Adrenal gland (tissue), 12 donors: ENCODE results near the gene ZNF579. TPM values are rescaled to one million over a fixed set of nuclear protein-coding genes. Genes with fewer than 3 reads are reported as not detected.

Experiments used
- DNase-seq, 7 donors: peaks; one replicate each; pipeline ENCODE4 v3.0.0-alpha.2; 2019 to 2020
- H3K27ac ChIP-seq, 5 donors: fragments of 200-600 bp; sonication (generic) in 4 of 5; 1 replicate in 3 of 5; 2 replicates in 2 of 5; pipeline versions ENCODE4 v1.5.1 to v1.8.0; 2016 to 2020; ENCODE audit warnings: mild to moderate bottlenecking in 1 of 5
- H3K27me3 ChIP-seq: fragments of 200-600 bp; 2 replicates; pipeline ENCODE4 v1.8.0; 2021
- H3K36me3 ChIP-seq, 2 donors: fragments of 200-600 bp; replicated peaks in 1 of 2; 1 replicate in 1 of 2; 2 replicates in 1 of 2; pipeline versions ENCODE4 v1.5.1 to v1.8.0; 2018 to 2022
- H3K4me1 ChIP-seq, 2 donors: fragments of 200-600 bp; replicated peaks in 1 of 2; 1 replicate in 1 of 2; 2 replicates in 1 of 2; pipeline versions ENCODE4 v1.5.1 to v1.8.0; 2018 to 2021
- H3K4me3 ChIP-seq, 4 donors: fragments of 200-600 bp; sonication (generic) in 3 of 4; one replicate each; pipeline ENCODE4 v1.5.1; 2016 to 2018
- H3K9me3 ChIP-seq, 3 donors: fragments of 200-600 bp; sonication (generic) in 1 of 3; replicated peaks in 1 of 3; 1 replicate in 2 of 3; 2 replicates in 1 of 3; pipeline versions ENCODE4 v1.5.1 to v1.8.0; 2016 to 2021
- POLR2A ChIP-seq, 2 donors: fragments of 450-650 bp; IDR thresholded peaks; one replicate each; pipeline ENCODE4 v1.6.1; 2017; ENCODE audit warnings: antibody characterized with exemption in 2 of 2, mild to moderate bottlenecking in 2 of 2, moderate library complexity in 1 of 2
- WGBS, 4 donors: extraction: QIAGEN DNeasy Blood & Tissue Kit in 2 of 4; methylation state at CpG; one replicate each; pipeline versions ENCODE4 v1.1.5 to v1.1.7; 2013 to 2017; 5-methylcytosine and 5-hydroxymethylcytosine counted together
- intact Hi-C, 2 donors: fragments of 100-400 bp; cut with DNase I; formaldehyde crosslinking; loops; one replicate each; pipeline versions ENCODE4 v1.14.1 to v1.15.0; 2022 to 2023
- polyA plus RNA-seq, 3 donors: library from polyadenylated mRNA; stranded (reverse); fragments of 200-250 nt in 2 of 3; fragments of 350-450 nt in 1 of 3; fragmentation: Illumina TruSeq in 1 of 3; extraction: RNeasy Lipid Tissue Mini Kit (QIAGEN cat#74804) in 1 of 3; gene quantifications; one replicate each; pipeline ENCODE4 v1.2.3, GENCODE V29; 2013 to 2014
- total RNA-seq, 9 donors: library from RNA; depleted of rRNA in 4 of 9; stranded (reverse); fragments of >200 nt in 4 of 9; fragments of 120-200 nt in 1 of 9; fragmentation: NEBNext Ultra II Directional in 1 of 9; extraction: Animal tissue kit (Norgen Biotek cat#: 25700) in 1 of 9; gene quantifications; one replicate each; pipeline versions ENCODE4 v1.1.0 to v1.2.4, GENCODE V29; 2013 to 2023
- TF ChIP-seq, protein P1 (sequence below), 6 experiments: fragments of 450-650 bp in 4 of 6; fragments of 200-600 bp in 2 of 6; sonication (generic) in 1 of 6; IDR thresholded peaks; 1 replicate in 5 of 6; 2 replicates in 1 of 6; pipeline versions ENCODE4 v1.5.1 to v1.8.0; 2016 to 2021; ENCODE audit warnings: antibody characterized with exemption in 6 of 6, mild to moderate bottlenecking in 2 of 6, moderate library complexity in 1 of 6
- donor health status: healthy with polysubstance abuse.
- donor health status: Bipolar disorder and iron deficiency.
- donor health status: DM: yes; HTN: yes; CAD: no.
- donor health status: DM: no; HTN: no; CAD: no.
- donor health status: DM: no; HTN: no; CAD: no.
- donor health status: DM: yes; HTN: yes; CAD: no.

Gene ZNF579
- total and polyA plus RNA-seq, 12 donors = 2.1 to 27.1 (median 8.4) TPM

GRCh38 chr19:55618426-55618825 lies 37.8 kb upstream of the ZNF579 start:
- DNase-seq = no peak
- peak overlapping the region in 1 of 5 donors; percentile 65 for H3K27ac ChIP-seq
- WGBS, 4 donors = 80 to 88% (median 86%) methylated on average over 7 of the region's 7 CpGs
- peaks cover 0 to 38% of the 10 kb centered on the region in 2 donors for H3K36me3 ChIP-seq
- intact Hi-C loops = no loop called here
- H3K27me3 ChIP-seq = no peaks in the 10 kb centered on the region
- no peak overlapping the region for H3K4me3 ChIP-seq
- peaks cover 0 to 17% of the 10 kb centered on the region in 2 donors for H3K4me1 ChIP-seq
- no peak for TF ChIP-seq POLR2A (IDR thresholded peaks at IDR 0.05)
- TF ChIP-seq, protein P1, sequence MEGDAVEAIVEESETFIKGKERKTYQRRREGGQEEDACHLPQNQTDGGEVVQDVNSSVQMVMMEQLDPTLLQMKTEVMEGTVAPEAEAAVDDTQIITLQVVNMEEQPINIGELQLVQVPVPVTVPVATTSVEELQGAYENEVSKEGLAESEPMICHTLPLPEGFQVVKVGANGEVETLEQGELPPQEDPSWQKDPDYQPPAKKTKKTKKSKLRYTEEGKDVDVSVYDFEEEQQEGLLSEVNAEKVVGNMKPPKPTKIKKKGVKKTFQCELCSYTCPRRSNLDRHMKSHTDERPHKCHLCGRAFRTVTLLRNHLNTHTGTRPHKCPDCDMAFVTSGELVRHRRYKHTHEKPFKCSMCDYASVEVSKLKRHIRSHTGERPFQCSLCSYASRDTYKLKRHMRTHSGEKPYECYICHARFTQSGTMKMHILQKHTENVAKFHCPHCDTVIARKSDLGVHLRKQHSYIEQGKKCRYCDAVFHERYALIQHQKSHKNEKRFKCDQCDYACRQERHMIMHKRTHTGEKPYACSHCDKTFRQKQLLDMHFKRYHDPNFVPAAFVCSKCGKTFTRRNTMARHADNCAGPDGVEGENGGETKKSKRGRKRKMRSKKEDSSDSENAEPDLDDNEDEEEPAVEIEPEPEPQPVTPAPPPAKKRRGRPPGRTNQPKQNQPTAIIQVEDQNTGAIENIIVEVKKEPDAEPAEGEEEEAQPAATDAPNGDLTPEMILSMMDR (IDR thresholded peaks at IDR 0.05) = no peak
- no peaks in the 10 kb centered on the region for H3K9me3 ChIP-seq

GRCh38 chr19:55617426-55617825 lies 36.8 kb upstream of the ZNF579 start:
- H3K27ac ChIP-seq = no peak overlapping the region
- peaks cover 0 to 11% of the 10 kb centered on the region in 2 donors for H3K4me1 ChIP-seq
- peaks cover 0 to 38% of the 10 kb centered on the region in 2 donors for H3K36me3 ChIP-seq
- WGBS, 4 donors = 86 to 92% (median 89%) methylated on average over 5 to 8 of the region's 8 CpGs
- TF ChIP-seq, protein P1 (IDR thresholded peaks at IDR 0.05) = no peak
- no peak for TF ChIP-seq POLR2A (IDR thresholded peaks at IDR 0.05)
- H3K9me3 ChIP-seq = no peaks in the 10 kb centered on the region
- H3K27me3 ChIP-seq = no peaks in the 10 kb centered on the region
- H3K4me3 ChIP-seq = no peak overlapping the region
- intact Hi-C loops = no loop called here
- DNase-seq = no peak

DNA sequence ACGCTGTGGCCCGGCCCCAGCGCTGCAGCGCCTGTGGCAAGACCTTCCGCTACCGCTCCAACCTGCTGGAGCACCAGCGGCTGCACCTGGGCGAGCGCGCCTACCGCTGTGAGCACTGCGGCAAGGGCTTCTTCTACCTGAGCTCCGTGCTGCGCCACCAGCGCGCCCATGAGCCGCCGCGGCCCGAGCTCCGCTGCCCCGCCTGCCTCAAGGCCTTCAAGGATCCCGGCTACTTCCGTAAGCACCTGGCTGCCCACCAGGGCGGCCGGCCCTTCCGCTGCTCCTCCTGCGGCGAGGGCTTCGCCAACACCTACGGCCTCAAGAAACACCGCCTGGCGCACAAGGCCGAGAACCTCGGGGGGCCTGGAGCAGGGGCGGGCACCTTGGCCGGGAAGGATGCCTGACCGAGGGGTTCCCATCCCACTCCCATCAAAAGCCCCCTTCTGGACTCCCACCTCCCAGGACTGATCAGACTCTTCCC lies 35.8 kb upstream of the ZNF579 start:
- Histone ChIP-seq H3K27me3 (no peaks in the 10 kb centered on the region), H3K27ac (no peak overlapping the region), H3K9me3 (no peaks in the 10 kb centered on the region), H3K4me1 (peaks cover 4 to 20% of the 10 kb centered on the region in 2 donors), H3K36me3 (peaks cover 0 to 34% of the 10 kb centered on the region in 2 donors), H3K4me3 (no peak overlapping the region)
- DNase-seq = no peak
- intact Hi-C loops = no loop called here
- WGBS, 4 donors = 96 to 100% (median 98%) methylated on average over 2 to 38 of the region's 38 CpGs
- TF ChIP-seq POLR2A (IDR thresholded peaks at IDR 0.05) = no peak

DNA sequence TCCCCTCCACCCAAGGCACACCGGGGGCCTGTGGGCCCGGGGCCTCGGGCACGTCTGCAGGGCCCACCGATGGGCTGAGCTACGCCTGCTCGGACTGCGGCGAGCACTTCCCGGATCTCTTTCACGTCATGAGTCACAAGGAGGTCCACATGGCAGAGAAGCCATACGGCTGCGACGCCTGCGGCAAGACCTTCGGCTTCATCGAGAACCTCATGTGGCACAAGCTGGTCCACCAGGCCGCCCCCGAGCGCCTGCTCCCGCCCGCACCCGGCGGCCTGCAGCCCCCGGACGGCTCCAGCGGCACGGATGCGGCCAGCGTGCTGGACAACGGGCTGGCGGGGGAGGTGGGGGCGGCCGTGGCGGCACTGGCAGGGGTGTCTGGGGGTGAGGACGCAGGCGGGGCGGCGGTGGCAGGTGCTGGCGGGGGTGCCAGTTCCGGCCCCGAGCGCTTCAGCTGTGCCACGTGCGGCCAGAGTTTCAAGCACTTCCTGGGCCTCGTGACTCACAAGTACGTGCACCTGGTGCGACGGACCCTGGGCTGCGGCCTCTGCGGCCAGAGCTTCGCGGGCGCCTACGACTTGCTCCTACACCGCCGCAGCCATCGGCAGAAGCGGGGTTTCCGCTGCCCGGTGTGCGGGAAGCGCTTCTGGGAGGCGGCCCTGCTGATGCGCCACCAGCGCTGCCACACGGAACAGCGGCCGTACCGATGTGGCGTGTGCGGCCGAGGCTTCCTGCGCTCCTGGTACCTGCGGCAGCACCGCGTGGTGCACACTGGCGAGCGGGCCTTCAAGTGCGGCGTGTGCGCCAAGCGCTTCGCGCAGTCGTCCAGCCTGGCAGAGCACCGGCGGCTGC lies 35.1 kb upstream of the ZNF579 start:
- H3K27ac ChIP-seq = no peak overlapping the region
- no peak for DNase-seq
- intact Hi-C loops = no loop called here
- H3K4me1 ChIP-seq = peaks cover 10 to 27% of the 10 kb centered on the region in 2 donors
- 95 to 98% (median 97%) methylated on average over 32 to 88 of the region's 88 CpGs for whole genome bisulfite sequencing, 4 donors
- H3K27me3 ChIP-seq = no peaks in the 10 kb centered on the region
- no peaks in the 10 kb centered on the region for H3K9me3 ChIP-seq
- H3K36me3 ChIP-seq = peaks cover 0 to 29% of the 10 kb centered on the region in 2 donors
- TF ChIP-seq, protein P1 (IDR thresholded peaks at IDR 0.05) = no peak
- TF ChIP-seq POLR2A (IDR thresholded peaks at IDR 0.05) = no peak
- no peak overlapping the region for H3K4me3 ChIP-seq
